Adipocyte (in vitro differentiated cells): Measurements from ENCODE around the gene SAP130.

Experiments
- DNase-seq: peaks from one replicate; pipeline ENCODE4 v3.0.0-alpha.2; 2015; ENCODE audit warnings: low read depth
- H3K27me3 ChIP-seq: replicated peaks from 2 replicates; pipeline ENCODE4 v1.7.0; 2013; ENCODE audit warnings: mild to moderate bottlenecking, low read length, moderate library complexity; ENCODE audit not compliant: control insufficient read depth, insufficient read depth
- H3K36me3 ChIP-seq: 2 replicates; pipeline ENCODE4 v1.7.0; 2013; ENCODE audit warnings: low read length, mild to moderate bottlenecking, moderate library complexity; ENCODE audit not compliant: control insufficient read depth, insufficient read depth, severe bottlenecking
- H3K4me1 ChIP-seq: 2 replicates; pipeline ENCODE4 v1.7.0; 2013; ENCODE audit warnings: mild to moderate bottlenecking, low read length, moderate library complexity; ENCODE audit not compliant: control insufficient read depth, insufficient read depth
- H3K4me3 ChIP-seq: 2 replicates; pipeline ENCODE4 v1.7.0; 2013; ENCODE audit warnings: mild to moderate bottlenecking, low read length, moderate library complexity
- H3K9ac ChIP-seq: 2 replicates; pipeline ENCODE4 v1.7.0; 2013; ENCODE audit warnings: mild to moderate bottlenecking, low read length, moderate library complexity
- H3K9me3 ChIP-seq: 2 replicates; pipeline ENCODE4 v1.7.0; 2013; ENCODE audit warnings: mild to moderate bottlenecking, low read length, moderate library complexity; ENCODE audit not compliant: control insufficient read depth

The SAP130 gene

GRCh38 chr2:128041561-128041960 is 13.7 kb upstream of the SAP130 start:
- Histone ChIP-seq H3K4me3 (no peak overlapping the region), H3K4me1 (no peaks in the 10 kb centered on the region), H3K9ac (no peak overlapping the region), H3K9me3 (peaks cover 58% of the 10 kb centered on the region), H3K36me3 (no peaks in the 10 kb centered on the region), H3K27me3 (peaks cover 5% of the 10 kb centered on the region)
- no peak for DNase-seq

- no peaks in the 10 kb centered on the region for H3K4me1 ChIP-seq
- H3K27me3 ChIP-seq, result peaks cover 5% of the 10 kb centered on the region
- DNase-seq, result no peak
- H3K4me3 ChIP-seq, result no peak overlapping the region
- peaks cover 63% of the 10 kb centered on the region for H3K9me3 ChIP-seq
- H3K9ac ChIP-seq, result no peak overlapping the region
- no peaks in the 10 kb centered on the region for H3K36me3 ChIP-seq
These were observed 12.4 kb upstream of the SAP130 start for GRCh38 chr2:128040166-128040771.

- DNase-seq, result no peak
- Histone ChIP-seq H3K4me3 (no peak overlapping the region), H3K9ac (no peak overlapping the region), H3K36me3 (no peaks in the 10 kb centered on the region), H3K4me1 (no peaks in the 10 kb centered on the region), H3K27me3 (peaks cover 5% of the 10 kb centered on the region), H3K9me3 (peaks cover 63% of the 10 kb centered on the region)
These were observed 11.7 kb upstream of the SAP130 start for GRCh38 chr2:128039535-128039934.

GRCh38 chr2:128038411-128038810 is 10.6 kb upstream of the SAP130 start:
- Histone ChIP-seq H3K4me1 (no peaks in the 10 kb centered on the region), H3K36me3 (no peaks in the 10 kb centered on the region), H3K27me3 (peaks cover 5% of the 10 kb centered on the region), H3K4me3 (no peak overlapping the region), H3K9ac (no peak overlapping the region), H3K9me3 (peaks cover 53% of the 10 kb centered on the region)
- no peak for DNase-seq

- Histone ChIP-seq H3K36me3 (no peaks in the 10 kb centered on the region), H3K27me3 (peaks cover 5% of the 10 kb centered on the region), H3K4me3 (peak overlapping the region; percentile 15), H3K9me3 (peaks cover 47% of the 10 kb centered on the region), H3K9ac (no peak overlapping the region), H3K4me1 (no peaks in the 10 kb centered on the region)
- no peak for DNase-seq
These were observed 9.8 kb upstream of the SAP130 start for GRCh38 chr2:128037649-128038048.

- H3K36me3 ChIP-seq, result no peaks in the 10 kb centered on the region
- DNase-seq, result no peak
- peaks cover 5% of the 10 kb centered on the region for H3K27me3 ChIP-seq
- H3K9me3 ChIP-seq, result peaks cover 47% of the 10 kb centered on the region
- H3K9ac ChIP-seq, result no peak overlapping the region
- no peaks in the 10 kb centered on the region for H3K4me1 ChIP-seq
- peak overlapping the region; percentile 15 for H3K4me3 ChIP-seq
These were observed 9.1 kb upstream of the SAP130 start for GRCh38 chr2:128036748-128037607.

GRCh38 chr2:128032092-128032491 is 4.2 kb upstream of the SAP130 start:
- peaks cover 21% of the 10 kb centered on the region for H3K9me3 ChIP-seq
- DNase-seq, result no peak
- H3K36me3 ChIP-seq, result no peaks in the 10 kb centered on the region
- no peak overlapping the region for H3K9ac ChIP-seq
- H3K4me1 ChIP-seq, result no peaks in the 10 kb centered on the region
- H3K4me3 ChIP-seq, result no peak overlapping the region
- H3K27me3 ChIP-seq, result no peaks in the 10 kb centered on the region

- no peak for DNase-seq
- Histone ChIP-seq H3K4me3 (peak overlapping the region; percentile 90), H3K36me3 (no peaks in the 10 kb centered on the region), H3K9ac (peak overlapping the region; percentile 81), H3K27me3 (no peaks in the 10 kb centered on the region), H3K4me1 (peaks cover 13% of the 10 kb centered on the region), H3K9me3 (peaks cover 11% of the 10 kb centered on the region)
These were observed 802 bp upstream of the SAP130 start for GRCh38 chr2:128028668-128029054.

GRCh38 chr2:128027278-128027800 is 520 bp downstream of the SAP130 start:
- Histone ChIP-seq H3K36me3 (peaks cover 3% of the 10 kb centered on the region), H3K4me1 (peaks cover 13% of the 10 kb centered on the region), H3K9ac (peak overlapping the region; percentile 90), H3K9me3 (peaks cover 6% of the 10 kb centered on the region), H3K27me3 (no peaks in the 10 kb centered on the region), H3K4me3 (peak overlapping the region; percentile 90)
- DNase-seq, result peak; percentile 99

GRCh38 chr2:128026448-128027277 is 1.2 kb downstream of the SAP130 start:
- DNase-seq, result peak; percentile 32

GRCh38 chr2:128024816-128025215 is 3.0 kb downstream of the SAP130 start:
- Histone ChIP-seq H3K36me3 (peaks cover 8% of the 10 kb centered on the region), H3K9ac (no peak overlapping the region), H3K4me1 (peaks cover 13% of the 10 kb centered on the region), H3K9me3 (no peaks in the 10 kb centered on the region), H3K4me3 (no peak overlapping the region), H3K27me3 (no peaks in the 10 kb centered on the region)
- no peak for DNase-seq

More at GRCh38 chr2:128026448-128027277, 1.2 kb downstream of the SAP130 start:
- Histone ChIP-seq H3K36me3 (peaks cover 8% of the 10 kb centered on the region), H3K9ac (peak overlapping the region; percentile 88), H3K27me3 (no peaks in the 10 kb centered on the region), H3K4me1 (peaks cover 13% of the 10 kb centered on the region), H3K4me3 (peak overlapping the region; percentile 93), H3K9me3 (no peaks in the 10 kb centered on the region)
